Ascending aorta (tissue), 2 donors: ENCODE measurements around the gene PROK1. TPM values are rescaled to one million over a fixed set of nuclear protein-coding genes. Genes with fewer than 3 reads are reported as not detected.

Experiments used
- DNase-seq, 2 donors: peaks; one replicate each; pipeline ENCODE4 v3.0.0-alpha.2; 2019; ENCODE audit warnings: low spot score in 2 of 2
- H3K27ac ChIP-seq, 2 donors: fragments of 200-600 bp; sonication (generic); one replicate each; pipeline ENCODE4 v1.5.1; 2016 to 2017; ENCODE audit warnings: mild to moderate bottlenecking in 1 of 2
- H3K27me3 ChIP-seq: fragments of 200-600 bp; sonication (generic); one replicate; pipeline ENCODE4 v1.5.1; 2017
- H3K36me3 ChIP-seq, 2 donors: fragments of 200-600 bp; sonication (generic); one replicate each; pipeline ENCODE4 v1.5.1; 2016
- H3K4me1 ChIP-seq, 2 donors: fragments of 200-600 bp; sonication (generic); one replicate each; pipeline ENCODE4 v1.5.1; 2016 to 2017; ENCODE audit warnings: mild to moderate bottlenecking in 1 of 2
- H3K4me3 ChIP-seq, 2 donors: fragments of 200-600 bp; sonication (generic); one replicate each; pipeline ENCODE4 v1.5.1; 2016 to 2017; ENCODE audit warnings: mild to moderate bottlenecking in 1 of 2
- H3K9me3 ChIP-seq, 2 donors: fragments of 200-600 bp; sonication (generic); one replicate each; pipeline ENCODE4 v1.5.1; 2016
- intact Hi-C: fragments of 100-400 bp; cut with DNase I; formaldehyde crosslinking; loops from one replicate; pipeline ENCODE4 v1.15.1; 2023
- total RNA-seq: library from RNA; depleted of rRNA; stranded (reverse); fragments of >200 nt; gene quantifications from one replicate; pipeline ENCODE4 v1.1.0, GENCODE V29; 2016
- TF ChIP-seq, protein P1 (sequence below), 3 experiments: fragments of 200-600 bp in 2 of 3; fragments of 450-650 bp in 1 of 3; sonication (generic) in 2 of 3; IDR thresholded peaks; one replicate each; pipeline ENCODE4 v1.5.1; 2016 to 2019; ENCODE audit warnings: antibody characterized with exemption in 3 of 3, mild to moderate bottlenecking in 1 of 3, moderate library complexity in 1 of 3

The PROK1 gene
- total RNA-seq, 1 donor from 2014 or later = not detected

DNA sequence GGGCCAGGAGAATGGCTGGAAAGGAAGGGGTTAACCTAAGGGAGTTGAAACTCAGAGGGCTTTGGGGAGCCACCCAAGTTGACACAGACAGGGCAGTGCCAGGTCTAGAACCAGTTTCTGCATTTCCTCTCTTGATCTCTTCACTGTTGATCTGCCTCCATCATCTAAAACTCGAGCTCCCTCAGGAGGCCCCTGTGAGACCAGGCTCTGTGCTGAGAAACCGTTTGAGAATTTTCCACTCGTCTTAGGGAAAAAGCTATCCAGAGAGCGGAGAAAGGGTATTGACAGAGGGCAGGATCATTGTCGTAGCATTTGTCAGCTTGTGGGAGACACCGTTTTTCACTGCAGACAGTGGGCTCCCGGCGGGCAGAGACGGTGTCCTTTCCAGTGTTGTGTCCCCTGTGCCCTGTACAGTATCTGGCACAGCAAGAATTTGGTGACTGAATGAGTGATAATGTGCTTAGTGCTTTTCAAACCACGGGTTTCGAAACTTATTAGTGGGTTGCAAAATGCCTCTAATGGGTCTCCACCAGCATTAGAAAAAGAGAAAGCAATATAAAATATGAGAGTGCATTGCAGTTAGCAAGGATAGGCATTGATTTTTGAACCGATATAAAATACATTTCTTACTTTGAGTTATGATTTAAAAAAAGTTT, 31.1 kb downstream of the PROK1 start:
- Histone ChIP-seq H3K36me3 (no peaks in the 10 kb centered on the region), H3K4me3 (no peak overlapping the region), H3K4me1 (no peaks in the 10 kb centered on the region), H3K27me3 (no peaks in the 10 kb centered on the region), H3K9me3 (no peaks in the 10 kb centered on the region), H3K27ac (no peak overlapping the region)
- intact Hi-C loops = no loop called here
- TF ChIP-seq, protein P1, sequence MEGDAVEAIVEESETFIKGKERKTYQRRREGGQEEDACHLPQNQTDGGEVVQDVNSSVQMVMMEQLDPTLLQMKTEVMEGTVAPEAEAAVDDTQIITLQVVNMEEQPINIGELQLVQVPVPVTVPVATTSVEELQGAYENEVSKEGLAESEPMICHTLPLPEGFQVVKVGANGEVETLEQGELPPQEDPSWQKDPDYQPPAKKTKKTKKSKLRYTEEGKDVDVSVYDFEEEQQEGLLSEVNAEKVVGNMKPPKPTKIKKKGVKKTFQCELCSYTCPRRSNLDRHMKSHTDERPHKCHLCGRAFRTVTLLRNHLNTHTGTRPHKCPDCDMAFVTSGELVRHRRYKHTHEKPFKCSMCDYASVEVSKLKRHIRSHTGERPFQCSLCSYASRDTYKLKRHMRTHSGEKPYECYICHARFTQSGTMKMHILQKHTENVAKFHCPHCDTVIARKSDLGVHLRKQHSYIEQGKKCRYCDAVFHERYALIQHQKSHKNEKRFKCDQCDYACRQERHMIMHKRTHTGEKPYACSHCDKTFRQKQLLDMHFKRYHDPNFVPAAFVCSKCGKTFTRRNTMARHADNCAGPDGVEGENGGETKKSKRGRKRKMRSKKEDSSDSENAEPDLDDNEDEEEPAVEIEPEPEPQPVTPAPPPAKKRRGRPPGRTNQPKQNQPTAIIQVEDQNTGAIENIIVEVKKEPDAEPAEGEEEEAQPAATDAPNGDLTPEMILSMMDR (IDR thresholded peaks at IDR 0.05) = no peak
- no peak for DNase-seq

- no peaks in the 10 kb centered on the region for H3K9me3 ChIP-seq
Observed at GRCh38 chr1:110482662-110483307, 31.8 kb downstream of the PROK1 start.

DNA sequence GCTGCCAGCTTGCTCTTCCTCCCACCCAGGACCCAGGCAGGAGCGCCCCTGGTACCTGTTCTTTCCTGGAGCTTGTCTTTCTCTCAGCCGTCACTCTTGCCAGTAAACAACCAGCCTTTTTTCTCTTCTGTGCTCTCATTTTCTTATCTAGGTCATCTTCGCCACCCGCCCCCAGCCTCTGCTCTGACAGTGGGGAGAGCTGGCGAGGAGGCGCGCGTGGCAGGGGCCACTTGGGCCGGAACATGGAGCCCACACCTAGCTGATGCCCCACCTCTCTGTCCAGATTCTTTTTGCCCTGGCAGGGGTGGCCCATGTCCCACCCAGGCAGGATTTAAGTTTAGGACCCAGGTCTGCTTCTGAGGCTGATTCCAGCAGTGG, 32.3 kb downstream of the PROK1 start:
- H3K4me3 ChIP-seq = no peak overlapping the region
- no peak overlapping the region for H3K27ac ChIP-seq
- no peaks in the 10 kb centered on the region for H3K36me3 ChIP-seq
- DNase-seq = no peak
- TF ChIP-seq, protein P1 (IDR thresholded peaks at IDR 0.05) = no peak
- no peaks in the 10 kb centered on the region for H3K4me1 ChIP-seq
- H3K27me3 ChIP-seq = no peaks in the 10 kb centered on the region
- H3K9me3 ChIP-seq = no peaks in the 10 kb centered on the region
- intact Hi-C loops = no loop called here

More at GRCh38 chr1:110482662-110483307, 31.8 kb downstream of the PROK1 start:
- no peak overlapping the region for H3K27ac ChIP-seq
- H3K4me3 ChIP-seq = no peak overlapping the region
- TF ChIP-seq, protein P1 (IDR thresholded peaks at IDR 0.05) = no peak
- H3K36me3 ChIP-seq = no peaks in the 10 kb centered on the region
- no peak for DNase-seq
- H3K27me3 ChIP-seq = no peaks in the 10 kb centered on the region
- intact Hi-C loops = no loop called here
- H3K4me1 ChIP-seq = no peaks in the 10 kb centered on the region

- Histone ChIP-seq H3K4me3 (no peak overlapping the region), H3K27me3 (no peaks in the 10 kb centered on the region), H3K4me1 (no peaks in the 10 kb centered on the region), H3K27ac (no peak overlapping the region), H3K9me3 (no peaks in the 10 kb centered on the region), H3K36me3 (no peaks in the 10 kb centered on the region)
- TF ChIP-seq, protein P1 (IDR thresholded peaks at IDR 0.05) = no peak
- DNase-seq = no peak
- intact Hi-C loops = no loop called here
Observed at GRCh38 chr1:110484801-110485200, 33.9 kb downstream of the PROK1 start.

DNA sequence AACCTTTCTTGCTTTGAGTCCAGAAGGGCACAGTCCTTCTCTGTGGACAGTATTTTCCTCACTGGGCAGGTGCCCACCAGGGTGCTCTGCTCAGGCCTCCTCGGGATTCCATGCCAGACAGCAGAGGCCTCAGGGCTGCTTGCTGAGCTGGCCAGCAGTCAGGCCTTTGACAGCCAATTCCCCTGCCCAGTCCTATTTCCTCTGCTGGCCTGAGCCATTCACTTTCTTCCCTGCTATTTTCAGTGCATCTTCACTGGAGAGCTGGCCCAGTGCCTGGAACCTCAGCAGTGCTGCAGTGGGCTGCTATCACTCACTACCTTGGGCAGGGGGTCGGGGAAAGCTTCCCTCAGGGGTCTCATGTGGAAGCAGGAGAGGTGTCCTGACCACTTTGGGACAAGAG, 34.8 kb downstream of the PROK1 start:
- DNase-seq = no peak
- TF ChIP-seq, protein P1 (IDR thresholded peaks at IDR 0.05) = no peak
- H3K4me1 ChIP-seq = no peaks in the 10 kb centered on the region
- no peaks in the 10 kb centered on the region for H3K27me3 ChIP-seq
- H3K36me3 ChIP-seq = no peaks in the 10 kb centered on the region
- H3K9me3 ChIP-seq = no peaks in the 10 kb centered on the region
- intact Hi-C loops = no loop called here
- no peak overlapping the region for H3K4me3 ChIP-seq
- H3K27ac ChIP-seq = no peak overlapping the region
